NOMO-1 treated with DMSO at 0.1 percent for 48 hours (cell line): Measurements from ENCODE around the gene SLX4IP.

ENCODE experiments used
- DNase-seq: peaks from one replicate; lab custom pipeline; 2025; ENCODE audit not compliant: unreplicated experiment; lab: John Stamatoyannopoulos, UW

Gene SLX4IP

DNA sequence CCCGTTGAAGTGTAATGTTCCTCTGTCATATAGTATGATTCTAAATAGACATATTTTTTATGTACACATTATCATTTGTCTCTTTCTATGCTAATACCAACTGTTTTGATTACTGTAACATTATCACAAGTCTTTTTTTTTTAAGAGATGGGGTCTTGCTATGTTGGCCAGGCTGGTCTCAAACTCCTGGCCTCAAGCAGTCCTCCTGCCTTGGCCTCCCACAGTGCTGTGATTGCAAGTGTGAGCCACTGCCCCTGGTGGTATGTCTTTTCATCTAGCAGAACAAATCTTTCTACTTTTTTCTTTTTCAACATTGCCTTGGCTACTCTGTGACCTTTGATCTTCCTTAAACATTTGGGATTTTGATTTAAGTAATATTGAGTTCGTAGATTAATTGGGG lies 57.7 kb downstream of the SLX4IP start:
- no peak for DNase-seq

DNA sequence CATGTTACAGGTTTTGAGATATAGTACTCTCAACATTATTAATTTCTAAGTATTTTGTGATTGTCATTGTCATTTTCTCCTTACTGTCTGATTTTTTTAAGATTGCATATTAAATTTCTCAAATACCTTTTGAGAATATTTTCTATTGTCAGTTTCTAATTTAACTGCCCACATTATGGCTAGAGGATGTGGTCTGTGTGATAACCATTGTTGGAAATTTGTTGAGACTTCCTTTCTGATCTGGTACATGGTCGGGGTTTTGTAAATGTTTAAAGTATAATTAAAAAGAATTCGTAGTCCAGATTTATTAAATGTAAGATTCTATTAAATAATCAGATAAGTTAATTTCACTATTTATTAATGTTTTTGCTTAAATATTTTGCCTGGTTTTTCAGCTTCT lies 60.1 kb downstream of the SLX4IP start:
- DNase-seq, result no peak

DNA sequence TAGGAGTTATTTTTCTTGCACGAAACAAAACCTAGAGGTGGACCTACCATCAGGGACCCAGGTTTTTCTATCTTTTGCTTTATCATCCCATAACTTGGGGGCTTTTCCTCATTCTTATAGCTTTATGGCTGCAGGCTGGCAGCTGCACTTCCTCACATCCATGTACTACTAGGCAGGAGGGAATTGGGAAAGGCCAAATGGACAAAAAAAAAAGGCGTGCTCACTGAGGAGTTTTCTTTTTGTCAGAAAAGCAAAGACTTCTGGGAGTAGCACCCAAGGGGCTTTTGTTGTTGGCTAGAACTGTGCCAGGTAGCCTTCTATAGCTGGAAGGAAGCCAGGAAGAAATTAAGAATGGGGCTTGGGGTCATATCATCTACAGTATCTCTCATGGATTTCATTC lies 61.4 kb downstream of the SLX4IP start:
- DNase-seq, result no peak

GRCh38 chr20:10497283-10497682 lies 62.2 kb downstream of the SLX4IP start:
- DNase-seq, result no peak

GRCh38 chr20:10497791-10498190 lies 62.7 kb downstream of the SLX4IP start:
- DNase-seq, result no peak

DNA sequence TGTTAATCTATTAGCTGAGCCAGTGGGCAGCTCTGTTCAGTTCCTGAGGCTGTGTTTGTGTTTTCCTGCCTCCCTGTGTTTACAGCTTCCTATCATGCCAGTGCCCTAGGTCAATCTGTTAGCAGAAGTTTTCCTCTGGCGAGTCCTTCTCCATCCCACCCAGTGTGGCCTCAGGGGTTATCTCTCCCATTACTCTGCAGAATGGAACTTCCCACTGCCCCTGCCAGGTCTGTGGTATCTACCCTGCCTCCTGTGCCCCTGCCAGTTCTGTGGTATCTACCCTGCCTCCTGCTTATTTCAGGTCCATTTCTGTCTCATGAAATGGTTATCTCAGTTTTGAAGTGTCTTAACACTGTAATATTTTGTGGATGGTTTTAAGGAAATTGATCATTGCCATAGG lies 63.1 kb downstream of the SLX4IP start:
- DNase-seq, result no peak

DNA sequence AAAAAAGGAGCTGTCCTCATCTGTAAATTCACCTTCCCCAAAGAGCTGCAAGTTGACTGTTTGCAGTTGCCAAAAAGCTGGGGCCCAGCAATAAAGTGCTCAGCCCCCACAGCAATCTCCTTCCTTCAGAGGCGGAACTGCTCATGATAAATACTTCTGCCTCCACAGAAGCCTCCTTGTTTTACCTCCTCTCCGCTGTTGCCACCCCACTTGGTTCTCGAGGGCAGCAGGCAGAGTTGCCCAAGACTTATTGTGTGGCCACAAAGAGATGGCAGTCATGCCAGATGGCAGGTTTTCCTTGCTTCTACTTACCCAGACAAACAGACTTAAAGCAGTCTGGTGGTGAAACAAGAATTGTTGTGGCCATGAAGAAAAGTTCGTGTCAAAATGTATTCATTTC lies 66.3 kb downstream of the SLX4IP start:
- DNase-seq, result peak; percentile 92

DNA sequence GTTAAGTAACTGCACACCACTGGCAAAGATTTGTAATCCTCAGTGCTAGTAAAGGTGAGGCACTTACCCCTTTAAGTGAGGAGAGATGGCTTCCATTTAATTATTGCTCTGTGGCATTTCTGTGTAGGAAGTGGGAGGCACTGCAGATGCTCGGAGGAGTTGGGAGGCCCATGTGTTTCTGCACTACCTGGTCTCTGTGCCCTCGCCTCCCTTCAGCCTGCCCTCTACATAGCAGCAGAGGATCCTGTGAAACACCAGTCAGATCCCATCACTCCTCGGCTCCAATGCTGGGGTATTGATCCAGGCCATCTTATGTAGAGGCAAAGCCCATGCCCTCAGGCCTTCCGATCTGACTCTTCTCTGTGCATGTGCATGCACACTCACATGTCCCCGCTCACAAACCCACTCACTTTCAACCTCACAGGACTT lies 67.0 kb downstream of the SLX4IP start:
- DNase-seq, result peak; percentile 37

GRCh38 chr20:10504608-10504993 lies 69.5 kb downstream of the SLX4IP start:
- DNase-seq, result no peak

DNA sequence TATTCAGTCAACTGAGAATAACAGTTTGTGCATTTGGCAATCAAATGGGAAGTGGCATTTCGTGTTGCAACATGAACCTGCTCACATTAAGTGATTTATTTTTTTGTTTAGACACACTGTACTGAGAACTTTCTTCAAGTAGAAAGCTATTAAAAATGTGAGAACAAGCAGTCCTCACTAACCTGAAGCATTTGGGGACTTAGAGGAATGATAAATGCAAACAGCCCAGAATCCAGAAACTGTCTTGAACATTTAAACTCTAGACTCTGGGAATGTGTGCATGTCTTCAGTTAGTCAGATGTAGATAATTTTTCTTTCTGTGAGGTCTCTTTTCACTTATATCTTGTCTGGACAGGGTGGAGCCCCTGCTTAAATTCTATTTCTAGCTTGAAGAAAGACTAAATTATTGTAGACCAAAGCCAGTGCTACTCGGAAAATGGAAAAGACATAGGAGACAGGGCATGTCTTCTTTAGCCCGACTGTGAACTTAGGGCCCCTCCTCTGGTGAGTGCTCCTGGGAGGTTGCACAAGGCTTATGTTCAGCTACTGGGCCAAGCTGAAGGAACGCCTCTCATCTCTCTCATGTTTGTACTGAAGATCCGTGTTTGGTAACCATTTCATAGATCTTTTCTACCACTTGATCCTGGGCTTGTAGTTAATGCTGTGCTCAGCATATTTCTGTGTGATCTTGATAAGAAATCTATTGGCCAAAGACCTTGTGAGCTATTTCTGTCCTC lies 70.1 kb downstream of the SLX4IP start:
- DNase-seq, result peak; percentile 79

- DNase-seq, result no peak
Observed at GRCh38 chr20:10505827-10506226, 70.7 kb downstream of the SLX4IP start.

GRCh38 chr20:10507052-10507451 lies 71.9 kb downstream of the SLX4IP start:
- no peak for DNase-seq

DNA sequence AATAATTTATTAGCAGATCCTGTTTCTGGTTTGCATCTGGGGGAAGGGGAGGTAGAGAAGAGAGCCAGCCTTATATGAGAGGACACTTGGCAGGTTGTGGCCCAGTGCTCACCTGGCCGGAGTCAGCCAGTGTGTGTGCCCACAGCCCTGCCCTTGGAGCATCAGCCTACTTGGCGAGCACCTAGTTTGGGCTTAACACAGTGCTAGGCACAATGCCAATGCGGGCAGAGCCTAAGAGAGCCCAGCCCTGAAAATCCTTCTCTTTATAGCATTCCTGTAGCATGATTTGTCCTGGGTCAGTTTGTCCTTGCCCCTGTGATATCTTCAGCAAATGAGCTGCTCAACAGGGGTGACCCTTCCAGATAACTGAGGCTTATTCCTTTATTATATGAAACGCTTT lies 73.0 kb downstream of the SLX4IP start:
- DNase-seq, result no peak

DNA sequence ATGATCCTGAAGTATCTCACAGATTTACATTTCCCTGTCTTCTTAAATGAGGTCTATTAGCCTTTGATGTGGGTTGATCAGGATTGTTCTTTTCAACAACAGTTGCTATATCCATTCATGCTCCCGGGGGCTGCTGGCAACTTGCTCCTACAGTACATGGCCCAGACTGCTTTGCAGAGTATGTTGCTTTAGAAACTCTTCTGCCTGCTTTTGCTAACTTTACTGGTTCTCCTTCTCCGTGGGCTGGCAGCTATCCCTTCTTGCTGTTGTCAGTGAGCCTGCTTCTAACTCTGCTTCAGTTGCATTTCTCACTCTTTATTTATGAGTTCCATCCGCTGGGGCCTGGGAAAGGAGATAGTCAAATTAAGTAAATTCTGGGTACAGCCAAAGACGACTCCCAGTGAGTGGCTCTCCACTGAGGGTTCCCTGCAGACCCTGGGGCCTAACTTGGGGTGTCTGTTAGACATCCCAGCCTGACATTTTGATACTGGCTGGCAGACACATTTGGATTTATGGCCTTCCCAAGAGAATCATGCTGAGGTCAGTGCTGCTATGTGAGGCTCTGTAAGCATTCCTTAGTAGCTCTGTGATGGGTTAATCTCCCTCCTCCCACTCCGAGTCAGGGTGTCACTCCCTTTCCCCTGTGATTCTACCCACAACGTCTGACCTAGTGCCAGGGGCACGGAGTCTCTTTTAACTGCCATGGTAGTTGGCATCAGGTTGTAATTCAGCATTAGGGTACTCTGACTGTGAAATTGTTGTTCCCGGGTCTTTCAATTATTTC lies 73.6 kb downstream of the SLX4IP start:
- DNase-seq, result no peak

- no peak for DNase-seq
Observed at GRCh38 chr20:10509376-10509775, 74.3 kb downstream of the SLX4IP start.

DNA sequence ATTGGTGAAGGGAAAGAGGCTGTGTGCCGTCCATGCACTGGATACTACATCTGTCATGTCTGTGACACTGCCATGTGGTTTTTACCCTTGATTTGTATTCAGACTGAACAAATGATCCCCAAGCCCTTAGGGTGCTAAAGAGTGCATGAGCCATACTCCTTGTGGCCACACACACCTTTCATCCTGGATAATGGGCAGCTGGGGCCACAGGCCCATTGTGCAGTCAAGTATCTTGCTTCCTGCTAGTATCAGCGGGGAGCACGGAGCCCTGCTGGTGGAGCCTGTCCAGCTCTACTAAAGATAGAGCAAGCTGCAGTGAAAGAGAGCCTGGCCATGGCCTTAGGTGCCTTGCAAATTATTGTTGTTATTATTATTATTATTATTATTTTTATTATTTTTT lies 75.1 kb downstream of the SLX4IP start:
- DNase-seq, result no peak

- no peak for DNase-seq
Observed at GRCh38 chr20:10511170-10511508, 76.0 kb downstream of the SLX4IP start.

DNA sequence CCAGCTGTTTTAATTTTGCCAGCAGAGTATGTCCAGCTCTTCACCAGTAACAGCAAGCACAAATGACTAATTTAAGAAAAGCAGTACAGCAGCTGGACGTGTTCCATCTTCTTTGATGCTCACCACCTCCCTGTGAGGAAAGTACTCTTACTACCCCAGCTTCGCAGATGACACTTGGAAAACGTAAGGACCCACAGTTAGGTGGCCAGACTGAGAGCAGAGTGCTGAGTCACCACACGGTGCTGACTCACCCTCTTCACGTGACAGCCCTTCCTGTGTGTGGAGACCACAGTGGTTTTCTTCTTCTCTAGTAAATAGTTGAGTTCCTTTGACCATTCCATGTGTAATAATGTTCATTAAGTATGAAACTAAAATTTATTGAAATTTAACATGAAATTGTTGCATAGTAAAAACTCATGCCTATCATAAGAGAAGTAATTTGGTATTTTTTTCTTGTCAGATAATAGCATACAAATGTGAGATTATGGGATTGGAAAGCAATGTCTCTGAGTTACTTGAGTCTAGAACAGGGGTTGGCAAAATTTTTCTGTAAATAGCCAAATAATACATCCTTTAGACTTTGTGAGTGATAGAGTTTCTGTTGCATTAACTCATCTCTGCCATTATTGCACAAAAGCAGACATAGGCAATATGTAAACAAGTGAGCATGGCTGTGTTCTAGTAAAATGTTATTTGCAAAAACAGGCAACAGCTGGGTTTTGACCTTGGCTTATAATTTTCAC lies 76.6 kb downstream of the SLX4IP start:
- DNase-seq, result peak; percentile 91

DNA sequence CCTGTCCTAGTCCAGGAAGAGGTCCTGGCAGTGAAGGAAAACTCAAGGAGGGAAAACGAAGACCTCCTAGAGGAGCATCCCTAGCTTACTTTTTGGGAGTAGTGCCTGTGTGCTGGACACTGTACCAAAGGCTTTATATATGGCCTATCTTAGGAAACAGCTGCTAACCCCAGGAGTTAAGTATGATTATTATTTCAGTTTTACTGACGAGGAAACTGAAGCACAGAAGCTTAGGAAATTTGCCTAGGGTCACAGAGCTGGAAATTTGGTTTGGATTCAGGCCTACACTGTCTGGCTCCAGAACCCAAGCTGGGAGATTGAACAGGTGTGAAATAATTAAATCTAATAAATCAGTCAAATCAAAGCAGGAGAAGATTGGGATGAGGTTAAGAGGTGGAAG lies 78.0 kb downstream of the SLX4IP start:
- no peak for DNase-seq

DNA sequence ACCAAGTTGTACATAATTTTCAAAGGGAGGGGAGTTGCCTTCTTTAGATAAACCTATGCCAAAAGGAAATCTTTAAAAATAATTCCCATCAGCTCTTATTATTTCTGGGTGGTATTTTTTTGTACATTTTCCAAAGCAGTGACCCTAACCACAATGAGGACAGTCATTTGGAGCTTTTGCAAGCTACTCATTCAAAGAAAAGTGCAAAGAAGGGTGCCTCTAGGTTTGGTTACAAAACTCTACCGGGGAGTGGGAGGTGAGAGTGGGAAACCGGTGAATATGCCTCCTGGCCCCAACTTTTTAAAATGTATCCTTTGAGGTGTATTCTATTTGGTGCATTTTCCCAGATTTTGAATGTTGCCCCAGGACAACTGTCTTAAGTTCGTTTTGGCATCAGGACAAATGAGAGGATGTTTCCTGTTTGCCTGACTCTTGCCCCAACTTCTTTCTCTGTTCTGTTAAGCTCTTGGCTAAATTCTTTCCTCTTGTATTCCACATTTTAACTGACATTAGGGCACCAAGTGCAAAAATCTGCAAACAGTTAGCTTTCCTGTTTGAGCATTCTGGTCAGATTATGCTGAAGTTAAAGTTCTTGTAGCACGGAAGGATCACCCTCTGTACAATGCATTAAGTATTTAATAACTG lies 78.9 kb downstream of the SLX4IP start:
- DNase-seq, result no peak

DNA sequence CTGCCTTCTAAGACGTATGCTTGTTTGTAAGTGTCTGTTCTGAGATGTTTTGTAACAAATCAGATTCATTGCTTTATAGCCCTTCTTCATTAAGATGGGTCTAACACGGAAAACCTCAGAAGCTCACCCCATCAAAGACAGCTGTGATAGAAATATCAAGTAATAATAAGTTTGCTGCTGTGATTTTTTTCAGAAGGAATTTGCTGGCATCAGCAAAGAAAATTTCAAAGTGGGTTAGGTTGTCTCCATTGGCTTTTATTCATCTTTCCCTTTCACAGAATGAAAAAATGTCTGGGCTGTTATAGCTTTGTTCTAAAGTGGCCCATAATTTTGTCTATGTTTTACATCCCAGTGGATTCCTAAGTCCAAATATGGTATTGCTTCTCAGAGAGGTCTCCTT lies 81.4 kb downstream of the SLX4IP start:
- DNase-seq, result no peak
